Measurements from ENCODE around the gene TCF15. TPM values are rescaled to one million over a fixed set of nuclear protein-coding genes. Genes with fewer than 3 reads are reported as not detected.

TCF15 gene
- total RNA-seq, 1 donor from 2014 or later = 2.1 TPM

GRCh38 chr20:620246-620645 lies 10.1 kb upstream of the TCF15 start:
- no peak for ATAC-seq
- intact Hi-C loops (cut with DNase I) = no loop called here
- no peak for DNase-seq (ENCODE audit: low spot score)

GRCh38 chr20:618980-619379 lies 8.9 kb upstream of the TCF15 start:
- ATAC-seq (no peak), DNase-seq (ENCODE audit: low spot score) (no peak)
- intact Hi-C loops (cut with DNase I) = no loop called here

GRCh38 chr20:617934-618690 lies 8.0 kb upstream of the TCF15 start:
- DNase-seq (ENCODE audit: low spot score) (no peak), ATAC-seq (no peak)
- intact Hi-C loops (cut with DNase I) = no loop called here

- DNase-seq (ENCODE audit: low spot score) (no peak), ATAC-seq (no peak)
- intact Hi-C loops (cut with DNase I) = no loop called here
Observed at GRCh38 chr20:615514-615913, 5.4 kb upstream of the TCF15 start.

GRCh38 chr20:611843-612185 lies 1.7 kb upstream of the TCF15 start:
- intact Hi-C loops (cut with DNase I) = no loop called here
- ATAC-seq (no peak), DNase-seq (ENCODE audit: low spot score) (no peak)

- ATAC-seq (no peak), DNase-seq (ENCODE audit: low spot score) (no peak)
- intact Hi-C loops (cut with DNase I) = no loop called here
Observed at GRCh38 chr20:611047-611842, 1.1 kb upstream of the TCF15 start.

- ATAC-seq (no peak), DNase-seq (ENCODE audit: low spot score) (no peak)
- intact Hi-C loops (cut with DNase I) = no loop called here
Observed at GRCh38 chr20:609371-609964, 641 bp downstream of the TCF15 start.

- intact Hi-C loops (cut with DNase I) = no loop called here
- no peak for DNase-seq (ENCODE audit: low spot score)
- ATAC-seq = no peak
Observed at GRCh38 chr20:608970-609369, 1.1 kb downstream of the TCF15 start.

- ATAC-seq (no peak), DNase-seq (ENCODE audit: low spot score) (no peak)
- intact Hi-C loops (cut with DNase I) = no loop called here
Observed at GRCh38 chr20:607476-607875, 2.6 kb downstream of the TCF15 start.

- intact Hi-C loops (cut with DNase I) = no loop called here
- ATAC-seq (no peak), DNase-seq (ENCODE audit: low spot score) (no peak)
Observed at GRCh38 chr20:605237-605636, 4.9 kb downstream of the TCF15 start.

GRCh38 chr20:603116-603640 lies 6.9 kb downstream of the TCF15 start:
- DNase-seq (ENCODE audit: low spot score) (peak; percentile 34), ATAC-seq (no peak)
- intact Hi-C loops (cut with DNase I) = no loop called here

- ATAC-seq = no peak
- DNase-seq (ENCODE audit: low spot score) = peak; percentile 46
- intact Hi-C loops (cut with DNase I) = no loop called here
Observed at GRCh38 chr20:602111-602970, 7.8 kb downstream of the TCF15 start.

- no peak for ATAC-seq
- DNase-seq (ENCODE audit: low spot score) = peak; percentile 18
- intact Hi-C loops (cut with DNase I) = no loop called here
Observed at GRCh38 chr20:600736-601135, 9.4 kb downstream of the TCF15 start.

- DNase-seq (ENCODE audit: low spot score) = peak; percentile 30
Observed at GRCh38 chr20:600141-600540, 10.0 kb downstream of the TCF15 start.

GRCh38 chr20:598133-598850 lies 11.8 kb downstream of the TCF15 start:
- ATAC-seq = no peak
- DNase-seq (ENCODE audit: low spot score) = no peak
- intact Hi-C loops (cut with DNase I) = no loop called here

More at GRCh38 chr20:600141-600540, 10.0 kb downstream of the TCF15 start:
- ATAC-seq = no peak
- intact Hi-C loops (cut with DNase I) = no loop called here

GRCh38 chr20:597560-597959 lies 12.5 kb downstream of the TCF15 start:
- intact Hi-C loops (cut with DNase I) = no loop called here
- ATAC-seq (no peak), DNase-seq (ENCODE audit: low spot score) (no peak)

GRCh38 chr20:595330-596308 lies 14.5 kb downstream of the TCF15 start:
- DNase-seq (ENCODE audit: low spot score) = peak; percentile 66
- ATAC-seq = peak; percentile 52

More at GRCh38 chr20:595330-596308, 14.5 kb downstream of the TCF15 start:
- intact Hi-C loops (cut with DNase I) = no loop called here

Measured in sciatic nerve (tissue), 2 donors.